ENCODE measurements around the gene PRKAG1.

Gene PRKAG1

GRCh38 chr12:48961331-48961730 lies 57.2 kb downstream of the PRKAG1 start:
- DNase-seq = no peak

GRCh38 chr12:48960834-48961233 lies 57.7 kb downstream of the PRKAG1 start:
- DNase-seq = no peak

GRCh38 chr12:48958049-48958388 lies 60.6 kb downstream of the PRKAG1 start:
- no peak for DNase-seq

- DNase-seq = peak; percentile 42
Measured at GRCh38 chr12:48957141-48958048, 61.2 kb downstream of the PRKAG1 start, which contains the start of gene ARF3. ARF3 (minus strand) TSS chr12:48957487; CDS start chr12:48941095, 16,392 bp downstream.

GRCh38 chr12:48956279-48957140 lies 62.1 kb downstream of the PRKAG1 start:
- DNase-seq = no peak

- no peak for DNase-seq
Measured at GRCh38 chr12:48954841-48955501, 63.6 kb downstream of the PRKAG1 start.

- DNase-seq = no peak
Measured at GRCh38 chr12:48954061-48954460, 64.5 kb downstream of the PRKAG1 start.

GRCh38 chr12:48952691-48953090 lies 65.9 kb downstream of the PRKAG1 start:
- no peak for DNase-seq
